GM23338 (cell line): ENCODE data around the gene SMIM33. TPM values are rescaled to one million over a fixed set of nuclear protein-coding genes. Genes with fewer than 3 reads are reported as not detected.

Experiments
- ATAC-seq: fragments of 200-7000 bp; cut with Tn5 transposase; 3 replicates; pipeline ENCODE4 v1.9.1; 2020
- DNase-seq: peaks from one replicate; pipeline ENCODE4 v3.0.0-alpha.2; 2015; ENCODE audit warnings: low spot score
- H2AFZ ChIP-seq: fragments of 200-600 bp; sonication (generic); 2 replicates; pipeline ENCODE4 v1.8.0; 2016; ENCODE audit warnings: antibody characterized with exemption, mild to moderate bottlenecking, moderate library complexity
- H3F3A ChIP-seq: fragments of 200-600 bp; sonication (generic); replicated peaks from 2 replicates; pipeline ENCODE4 v1.8.0; 2017; ENCODE audit warnings: antibody characterized with exemption, mixed run types, low read depth
- H3K27ac ChIP-seq: fragments of 200-600 bp; sonication (generic); 2 replicates; pipeline ENCODE4 v1.6.1; 2016; ENCODE audit warnings: low read depth
- H3K27me3 ChIP-seq: fragments of 200-600 bp; sonication (generic); 2 replicates; pipeline ENCODE4 v1.8.0; 2016; ENCODE audit warnings: mild to moderate bottlenecking, mixed run types, moderate library complexity; ENCODE audit not compliant: insufficient read depth
- H3K36me3 ChIP-seq: fragments of 200-600 bp; sonication (generic); 2 replicates; pipeline ENCODE4 v1.8.0; 2016; ENCODE audit warnings: mild to moderate bottlenecking; ENCODE audit not compliant: insufficient read depth
- H3K4me1 ChIP-seq: fragments of 200-600 bp; sonication (generic); 2 replicates; pipeline ENCODE4 v1.8.0; 2016; ENCODE audit warnings: mild to moderate bottlenecking, moderate library complexity; ENCODE audit not compliant: insufficient read depth
- H3K4me2 ChIP-seq: fragments of 200-600 bp; sonication (generic); 2 replicates; pipeline ENCODE4 v1.7.1; 2017; ENCODE audit warnings: mixed run types
- H3K4me3 ChIP-seq: fragments of 200-600 bp; sonication (generic); 2 replicates; pipeline ENCODE4 v1.6.1; 2016; ENCODE audit warnings: mixed run types
- H3K79me2 ChIP-seq: fragments of 200-600 bp; sonication (generic); replicated peaks from 2 replicates; pipeline ENCODE4 v1.8.0; 2017; ENCODE audit warnings: mild to moderate bottlenecking; ENCODE audit not compliant: insufficient read depth
- H3K9me2 ChIP-seq: fragments of 200-600 bp; sonication (generic); 2 replicates; pipeline ENCODE4 v1.8.0; 2017; ENCODE audit not compliant: insufficient read depth
- H4K20me1 ChIP-seq: fragments of 200-600 bp; sonication (generic); replicated peaks from 2 replicates; pipeline ENCODE4 v1.8.0; 2017; ENCODE audit warnings: mild to moderate bottlenecking; ENCODE audit not compliant: insufficient read depth
- H3K27ac Mint-ChIP-seq: 2 replicates; pipeline ENCODE4 v1.8.0; 2020; ENCODE audit warnings: inconsistent platforms, mild to moderate bottlenecking, moderate library complexity, mixed read lengths
- H3K27me3 Mint-ChIP-seq: 3 replicates; pipeline ENCODE4 v1.8.0; 2022; ENCODE audit warnings: low read depth, mild to moderate bottlenecking, moderate library complexity, mixed read lengths, inconsistent platforms; ENCODE audit not compliant: insufficient read depth, poor library complexity
- H3K36me3 Mint-ChIP-seq: 3 replicates; pipeline ENCODE4 v1.8.0; 2021; ENCODE audit warnings: low read depth, mild to moderate bottlenecking, inconsistent platforms, moderate library complexity, mixed read lengths
- H3K4me1 Mint-ChIP-seq: 3 replicates; pipeline ENCODE4 v1.8.0; 2020; ENCODE audit warnings: mild to moderate bottlenecking, inconsistent platforms, mixed read lengths
- H3K4me3 Mint-ChIP-seq: 3 replicates; pipeline ENCODE4 v1.8.0; 2021; ENCODE audit warnings: moderate library complexity, mild to moderate bottlenecking, inconsistent platforms, mixed read lengths
- H3K9me3 Mint-ChIP-seq: 3 replicates; pipeline ENCODE4 v1.8.0; 2020; ENCODE audit warnings: moderate library complexity, mild to moderate bottlenecking, inconsistent platforms, mixed read lengths
- CREB1 ChIP-seq: fragments of 250-450 bp; sonication (Bioruptor Pico); IDR thresholded peaks from 2 replicates; pipeline ENCODE4 v1.5.0; 2020; ENCODE audit warnings: low read depth, mild to moderate bottlenecking, moderate library complexity
- ETS1 ChIP-seq: IDR thresholded peaks from 2 replicates; pipeline ENCODE4 v1.6.1; 2016; ENCODE audit warnings: antibody characterized with exemption
- EZH2 ChIP-seq: fragments of 200-600 bp; sonication (generic); IDR thresholded peaks from one replicate; pipeline ENCODE4 v1.8.0; 2017; ENCODE audit warnings: antibody characterized with exemption, mild to moderate bottlenecking, low read depth; ENCODE audit not compliant: unreplicated experiment
- EZH2phosphoT487 ChIP-seq: fragments of 200-600 bp; sonication (generic); IDR thresholded peaks from one replicate; pipeline ENCODE4 v1.8.1; 2018; ENCODE audit warnings: antibody characterized with exemption; ENCODE audit not compliant: unreplicated experiment
- NANOG ChIP-seq: IDR thresholded peaks from 2 replicates; pipeline ENCODE4 v1.6.1; 2016; ENCODE audit warnings: antibody characterized with exemption, borderline replicate concordance
- POLR2AphosphoS5 ChIP-seq: IDR thresholded peaks from 2 replicates; pipeline ENCODE4 v1.6.1; 2016; ENCODE audit warnings: antibody characterized with exemption, low read depth
- REST ChIP-seq: IDR thresholded peaks from one replicate; pipeline ENCODE4 v1.6.1; 2018; ENCODE audit warnings: antibody characterized with exemption; ENCODE audit not compliant: unreplicated experiment
- STAT1 ChIP-seq: IDR thresholded peaks from one replicate; pipeline ENCODE4 v1.6.1; 2016; ENCODE audit warnings: antibody characterized with exemption; ENCODE audit not compliant: unreplicated experiment
- ZNF114 ChIP-seq: fragments of 250-450 bp; sonication (Bioruptor Pico); IDR thresholded peaks from 2 replicates; pipeline ENCODE4 v1.5.0; 2020; ENCODE audit warnings: mild to moderate bottlenecking, moderate library complexity
- polyA plus RNA-seq: library from polyadenylated mRNA; unstranded; fragments of >200 nt; fragmentation: Nextera tagmentation; extraction: Ambion mirVana; gene quantifications from 2 replicates; pipeline ENCODE4 v1.2.1, GENCODE V29; 2016
- total RNA-seq: library from RNA; depleted of rRNA; stranded (reverse); fragments of >200 nt; shearing (Covaris generic); gene quantifications from 2 replicates; pipeline ENCODE4 v1.2.3, GENCODE V29; 2014

Gene SMIM33
- total and polyA plus RNA-seq, 2 experiments from 2014 or later, result not detected

GRCh38 chr5:139454568-139455290 lies 16.1 kb upstream of the SMIM33 start (continued):
- no peak for TF ChIP-seq REST
- TF ChIP-seq ETS1, result no peak

GRCh38 chr5:139456776-139457175 lies 14.0 kb upstream of the SMIM33 start:
- Mint-ChIP-seq H3K4me3 (no peak overlapping the region), H3K27ac (no peak overlapping the region), H3K36me3 (no peaks in the 10 kb centered on the region; the same call in 2 of the 3 replicates), H3K4me1 (peaks cover 21% of the 10 kb centered on the region), H3K27me3 (peaks cover 13% of the 10 kb centered on the region), H3K9me3 (no peaks in the 10 kb centered on the region)
- Histone ChIP-seq H3K27me3 (no peaks in the 10 kb centered on the region), H3K4me2 (no peak overlapping the region), H4K20me1 (no peaks in the 10 kb centered on the region), H3F3A (0 out of 2 replicates have a peak, but pooled peaks cover 6% of the 10 kb centered on the region), H3K4me3 (no peak overlapping the region), H3K9me2 (no peaks in the 10 kb centered on the region), H3K4me1 (0 out of 2 replicates have a peak, but pooled peaks cover 8% of the 10 kb centered on the region), H3K79me2 (no peaks in the 10 kb centered on the region), H2AFZ (peak overlapping the region; percentile 47; the same call in 1 of the 2 replicates), H3K36me3 (no peaks in the 10 kb centered on the region; the same call in 1 of the 2 replicates), H3K27ac (no peak overlapping the region)
- DNase-seq, result no peak
- ATAC-seq, result no peak
- TF ChIP-seq STAT1 (no peak), CREB1 (CRISPR knock-in tag) (no peak), ETS1 (no peak), ZNF114 (CRISPR knock-in tag) (no peak), EZH2 (no peak), POLR2AphosphoS5 (no peak), EZH2phosphoT487 (no peak), NANOG (no peak), REST (no peak)
